Left ventricle myocardium inferior (tissue), 1 donor: ENCODE measurements around the gene POR. TPM values are rescaled to one million over a fixed set of nuclear protein-coding genes. Genes with fewer than 3 reads are reported as not detected.
A peak's percentile ranks its signal among the peaks of the same experiment; 100 is the strongest.

Experiments used
- DNase-seq: peaks from one replicate; pipeline ENCODE4 v3.0.0-alpha.2; 2020
- H3K27ac ChIP-seq: fragments of 200-600 bp; replicated peaks from 2 replicates; pipeline ENCODE4 v1.8.0; 2021
- H3K27me3 ChIP-seq: fragments of 200-600 bp; 2 replicates; pipeline ENCODE4 v1.8.0; 2021; ENCODE audit warnings: low read depth
- H3K36me3 ChIP-seq: fragments of 200-600 bp; 2 replicates; pipeline ENCODE4 v1.8.0; 2021
- H3K4me1 ChIP-seq: fragments of 200-600 bp; 2 replicates; pipeline ENCODE4 v1.8.0; 2021
- H3K4me3 ChIP-seq: fragments of 200-600 bp; 2 replicates; pipeline ENCODE4 v1.8.0; 2021; ENCODE audit warnings: mild to moderate bottlenecking, moderate library complexity
- H3K9me3 ChIP-seq: fragments of 200-600 bp; replicated peaks from 2 replicates; pipeline ENCODE4 v1.8.0; 2021
- CTCF ChIP-seq: fragments of 200-600 bp; IDR thresholded peaks from 2 replicates; pipeline ENCODE4 v1.8.0; 2021; ENCODE audit warnings: antibody characterized with exemption, mild to moderate bottlenecking, borderline replicate concordance
- intact Hi-C: fragments of 100-400 bp; cut with micrococcal nuclease; formaldehyde crosslinking; loops from one replicate; pipeline ENCODE4 v1.11.0; 2022
- total RNA-seq: library from RNA; stranded (reverse); fragmentation: NEBNext Ultra II Directional; extraction: Animal tissue kit (Norgen Biotek cat#: 25700); gene quantifications from one replicate; pipeline ENCODE4 v1.2.1, GENCODE V29; 2021
- donor health status: DM: no; HTN: yes; CAD: no; lungs with severe emphysema.

Gene POR
- total RNA-seq, 1 donor from 2014 or later = 72.9 TPM

- Histone ChIP-seq H3K36me3 (no peaks in the 10 kb centered on the region), H3K4me1 (peaks cover 81% of the 10 kb centered on the region), H3K27me3 (no peaks in the 10 kb centered on the region), H3K9me3 (no peaks in the 10 kb centered on the region), H3K27ac (peak overlapping the region; percentile 94), H3K4me3 (peak overlapping the region; percentile 92)
- intact Hi-C loops = no loop called here
- no peak for TF ChIP-seq CTCF
- DNase-seq = no peak
Measured at GRCh38 chr7:75916685-75917634, 2.0 kb downstream of the POR start.

- Histone ChIP-seq H3K36me3 (no peaks in the 10 kb centered on the region), H3K4me3 (no peak overlapping the region), H3K9me3 (no peaks in the 10 kb centered on the region), H3K4me1 (peaks cover 98% of the 10 kb centered on the region), H3K27ac (peak overlapping the region; percentile 49), H3K27me3 (no peaks in the 10 kb centered on the region)
- no peak for DNase-seq
- intact Hi-C loops = no loop called here
- no peak for TF ChIP-seq CTCF
Measured at GRCh38 chr7:75920431-75921161, 5.6 kb downstream of the POR start.

DNA sequence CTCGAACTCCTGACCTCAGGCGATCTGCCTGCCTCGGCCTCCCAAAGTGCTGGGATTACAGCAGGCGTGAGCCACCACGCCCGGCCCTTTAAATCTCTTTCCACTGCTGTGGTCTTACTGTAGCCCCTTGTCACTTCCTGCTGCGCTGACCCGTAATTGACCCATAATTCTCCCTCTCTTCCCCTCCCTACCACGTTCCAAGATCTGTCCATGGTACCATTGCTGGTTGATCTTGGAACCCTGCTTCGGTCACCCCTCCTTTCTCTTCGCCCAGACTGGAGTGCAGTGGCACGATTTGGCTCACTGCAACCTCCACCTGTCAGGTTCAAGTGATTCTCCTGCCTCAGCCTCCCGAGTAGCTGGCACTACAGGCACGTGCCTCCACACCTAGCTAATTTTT is 6.5 kb downstream of the POR start:
- Histone ChIP-seq H3K36me3 (no peaks in the 10 kb centered on the region), H3K4me1 (peaks cover 98% of the 10 kb centered on the region), H3K27me3 (no peaks in the 10 kb centered on the region), H3K27ac (no peak overlapping the region), H3K9me3 (no peaks in the 10 kb centered on the region), H3K4me3 (no peak overlapping the region)
- no peak for TF ChIP-seq CTCF
- intact Hi-C loops = no loop called here
- DNase-seq = no peak

GRCh38 chr7:75922966-75923603 is 8.1 kb downstream of the POR start:
- no peak for DNase-seq
- Histone ChIP-seq H3K27ac (no peak overlapping the region), H3K9me3 (no peaks in the 10 kb centered on the region), H3K36me3 (no peaks in the 10 kb centered on the region), H3K4me3 (no peak overlapping the region), H3K4me1 (peaks cover 91% of the 10 kb centered on the region), H3K27me3 (no peaks in the 10 kb centered on the region)
- intact Hi-C loops = no loop called here
- TF ChIP-seq CTCF = no peak

GRCh38 chr7:75924256-75924655 is 9.3 kb downstream of the POR start:
- no peaks in the 10 kb centered on the region for H3K9me3 ChIP-seq
- H3K36me3 ChIP-seq = peaks cover 2% of the 10 kb centered on the region
- no peak for DNase-seq
- intact Hi-C loops = no loop called here
- H3K27ac ChIP-seq = no peak overlapping the region
- TF ChIP-seq CTCF = no peak
- H3K4me1 ChIP-seq = peaks cover 79% of the 10 kb centered on the region
- H3K4me3 ChIP-seq = no peak overlapping the region
- no peaks in the 10 kb centered on the region for H3K27me3 ChIP-seq
